Vagina (tissue), 2 donors: Measurements from ENCODE around the gene CKLF. TPM values are rescaled to one million over a fixed set of nuclear protein-coding genes. Genes with fewer than 3 reads are reported as not detected.
A peak's percentile ranks its signal among the peaks of the same experiment; 100 is the strongest.

Experiments used
- DNase-seq, 2 donors: peaks; one replicate each; pipeline ENCODE4 v3.0.0-alpha.2; 2017; ENCODE audit errors: extremely low spot score in 2 of 2
- H3K27ac ChIP-seq: fragments of 200-600 bp; sonication (generic); one replicate; pipeline ENCODE4 v1.5.1; 2019
- H3K27me3 ChIP-seq: fragments of 200-600 bp; sonication (generic); one replicate; pipeline ENCODE4 v1.5.1; 2019
- H3K36me3 ChIP-seq, 2 donors: fragments of 200-600 bp; sonication (generic); one replicate each; pipeline ENCODE4 v1.5.1; 2017 to 2019
- H3K4me1 ChIP-seq: fragments of 200-600 bp; sonication (generic); one replicate; pipeline ENCODE4 v1.5.1; 2019
- H3K4me3 ChIP-seq, 2 donors: fragments of 200-600 bp; sonication (generic); 1 replicate in 1 of 2; 2 replicates in 1 of 2; pipeline ENCODE4 v1.5.1; 2016 to 2019
- H3K9me3 ChIP-seq: fragments of 200-600 bp; sonication (generic); one replicate; pipeline ENCODE4 v1.5.1; 2019
- POLR2A ChIP-seq, 2 donors: fragments of 450-650 bp; IDR thresholded peaks; one replicate each; pipeline ENCODE4 v1.6.1; 2017; ENCODE audit warnings: antibody characterized with exemption in 2 of 2, mild to moderate bottlenecking in 2 of 2, moderate library complexity in 2 of 2
- POLR2AphosphoS5 ChIP-seq, 2 donors: sonication (generic); formaldehyde crosslinking; IDR thresholded peaks; one replicate each; pipeline ENCODE4 v1.9.0; 2017; ENCODE audit warnings: antibody characterized with exemption in 2 of 2, mild to moderate bottlenecking in 2 of 2, low read depth in 1 of 2; ENCODE audit not compliant: insufficient read depth in 1 of 2
- intact Hi-C: fragments of 100-400 bp; cut with DNase I; formaldehyde crosslinking; loops from one replicate; pipeline ENCODE4 v1.15.1; 2023
- total RNA-seq: library from RNA; depleted of rRNA; stranded (reverse); fragments of >200 nt; gene quantifications from one replicate; pipeline ENCODE4 v1.2.3, GENCODE V29; 2016
- TF ChIP-seq, protein P1 (sequence below), 3 experiments: fragments of 450-650 bp in 2 of 3; fragments of 200-600 bp in 1 of 3; sonication (generic) in 1 of 3; IDR thresholded peaks; one replicate each; pipeline ENCODE4 v1.5.1; 2017 to 2019; ENCODE audit warnings: antibody characterized with exemption in 3 of 3, mild to moderate bottlenecking in 2 of 3, moderate library complexity in 2 of 3

The CKLF gene
- total RNA-seq, 1 donor from 2014 or later = 52.3 TPM

DNA sequence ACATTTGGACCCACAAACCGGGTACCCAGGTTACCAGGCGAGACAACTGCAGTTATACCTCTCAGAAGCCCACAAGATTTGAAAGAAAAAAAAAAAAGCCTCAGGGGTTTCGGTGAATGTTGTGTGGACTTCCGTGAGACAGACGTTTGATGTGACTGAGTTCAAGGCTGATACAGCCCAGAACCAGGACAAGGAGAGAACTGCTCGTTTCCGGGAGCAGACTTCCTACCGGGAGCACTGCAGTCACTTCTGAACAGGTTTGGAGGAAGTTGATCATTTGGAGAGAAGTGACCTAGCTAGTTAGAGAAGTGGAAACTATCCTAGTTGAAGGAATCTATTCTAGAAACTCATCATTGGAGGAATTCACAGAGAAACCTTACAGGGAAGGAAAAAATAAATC is 847 bp downstream of the CKLF start:
- DNase-seq = peak in 1 of 2 donors; percentile 70
- no peaks in the 10 kb centered on the region for H3K27me3 ChIP-seq
- no peaks in the 10 kb centered on the region for H3K36me3 ChIP-seq
- peaks cover 60% of the 10 kb centered on the region for H3K4me1 ChIP-seq
- TF ChIP-seq POLR2AphosphoS5 (IDR thresholded peaks at IDR 0.05; ENCODE audit: insufficient read depth in 1 of 2, low read depth in 1 of 2) (no peak), POLR2A (IDR thresholded peaks at IDR 0.05) (no peak)
- TF ChIP-seq, protein P1, sequence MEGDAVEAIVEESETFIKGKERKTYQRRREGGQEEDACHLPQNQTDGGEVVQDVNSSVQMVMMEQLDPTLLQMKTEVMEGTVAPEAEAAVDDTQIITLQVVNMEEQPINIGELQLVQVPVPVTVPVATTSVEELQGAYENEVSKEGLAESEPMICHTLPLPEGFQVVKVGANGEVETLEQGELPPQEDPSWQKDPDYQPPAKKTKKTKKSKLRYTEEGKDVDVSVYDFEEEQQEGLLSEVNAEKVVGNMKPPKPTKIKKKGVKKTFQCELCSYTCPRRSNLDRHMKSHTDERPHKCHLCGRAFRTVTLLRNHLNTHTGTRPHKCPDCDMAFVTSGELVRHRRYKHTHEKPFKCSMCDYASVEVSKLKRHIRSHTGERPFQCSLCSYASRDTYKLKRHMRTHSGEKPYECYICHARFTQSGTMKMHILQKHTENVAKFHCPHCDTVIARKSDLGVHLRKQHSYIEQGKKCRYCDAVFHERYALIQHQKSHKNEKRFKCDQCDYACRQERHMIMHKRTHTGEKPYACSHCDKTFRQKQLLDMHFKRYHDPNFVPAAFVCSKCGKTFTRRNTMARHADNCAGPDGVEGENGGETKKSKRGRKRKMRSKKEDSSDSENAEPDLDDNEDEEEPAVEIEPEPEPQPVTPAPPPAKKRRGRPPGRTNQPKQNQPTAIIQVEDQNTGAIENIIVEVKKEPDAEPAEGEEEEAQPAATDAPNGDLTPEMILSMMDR (IDR thresholded peaks at IDR 0.05) = no peak
- H3K4me3 ChIP-seq = peak overlapping the region; percentile 58 to 64
- H3K27ac ChIP-seq = peak overlapping the region; percentile 89
- intact Hi-C loops = loop anchor here (10.0 kb wide), 1 partner anchor 48 kb away; no protein-coding TSS in a partner anchor
- no peaks in the 10 kb centered on the region for H3K9me3 ChIP-seq

DNA sequence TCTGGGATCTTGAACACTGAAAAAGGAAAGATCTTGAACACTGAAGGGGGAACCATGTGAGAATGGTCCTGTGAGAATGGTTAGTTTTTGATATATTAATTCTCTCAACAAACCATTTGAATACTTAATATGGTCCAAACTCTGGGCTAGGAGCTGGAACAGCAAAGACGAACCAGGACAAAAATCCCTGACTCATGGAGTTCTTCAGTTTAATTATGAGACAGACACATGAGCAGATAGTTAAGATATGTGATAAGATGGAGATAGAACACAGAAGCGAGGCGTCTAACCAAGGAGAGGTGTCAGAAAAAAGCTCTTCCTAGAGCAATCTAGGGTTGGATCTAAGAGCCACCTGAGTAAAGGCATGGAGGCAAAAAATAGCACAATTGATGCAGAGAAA is 1.6 kb downstream of the CKLF start:
- Histone ChIP-seq H3K9me3 (no peaks in the 10 kb centered on the region), H3K4me1 (peaks cover 56% of the 10 kb centered on the region), H3K4me3 (peak overlapping the region; percentile 58 to 64), H3K27me3 (no peaks in the 10 kb centered on the region), H3K27ac (peak overlapping the region; percentile 89), H3K36me3 (no peaks in the 10 kb centered on the region)
- intact Hi-C loops = loop anchor here (10.0 kb wide), 1 partner anchor 49 kb away; no protein-coding TSS in a partner anchor
- no peak for TF ChIP-seq POLR2A (IDR thresholded peaks at IDR 0.05)
- TF ChIP-seq, protein P1 (IDR thresholded peaks at IDR 0.05) = no peak
- TF ChIP-seq POLR2AphosphoS5 (IDR thresholded peaks at IDR 0.05; ENCODE audit: insufficient read depth in 1 of 2, low read depth in 1 of 2) = no peak
- no peak for DNase-seq

DNA sequence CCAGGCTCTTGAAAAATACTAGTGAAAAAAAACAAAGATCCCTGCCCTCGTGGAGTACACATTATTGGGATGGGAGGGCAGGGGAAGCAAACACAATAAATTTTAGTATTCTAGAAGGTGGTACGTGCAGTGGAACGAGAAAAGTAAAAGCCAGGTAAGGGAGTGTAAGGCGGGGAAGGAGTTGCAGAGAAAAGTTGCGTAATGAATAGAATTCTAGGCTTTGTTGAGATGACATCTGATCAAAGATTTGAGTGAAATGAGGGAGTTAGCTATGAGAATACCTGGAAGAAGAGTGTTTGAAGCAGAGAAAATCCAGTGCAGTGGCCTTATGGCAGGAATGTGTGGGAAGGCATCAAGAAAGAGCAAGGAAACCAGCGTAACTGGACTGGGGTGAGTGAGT is 2.1 kb downstream of the CKLF start:
- no peaks in the 10 kb centered on the region for H3K27me3 ChIP-seq
- peak in 1 of 2 donors; percentile 58 for DNase-seq
- no peak overlapping the region for H3K27ac ChIP-seq
- no peak overlapping the region for H3K4me3 ChIP-seq
- H3K9me3 ChIP-seq = no peaks in the 10 kb centered on the region
- H3K36me3 ChIP-seq = no peaks in the 10 kb centered on the region
- TF ChIP-seq, protein P1 (IDR thresholded peaks at IDR 0.05) = no peak
- TF ChIP-seq POLR2A (IDR thresholded peaks at IDR 0.05) (no peak), POLR2AphosphoS5 (IDR thresholded peaks at IDR 0.05; ENCODE audit: insufficient read depth in 1 of 2, low read depth in 1 of 2) (no peak)
- peaks cover 51% of the 10 kb centered on the region for H3K4me1 ChIP-seq
- intact Hi-C loops = loop anchor here (10.0 kb wide), 1 partner anchor 50 kb away; no protein-coding TSS in a partner anchor

DNA sequence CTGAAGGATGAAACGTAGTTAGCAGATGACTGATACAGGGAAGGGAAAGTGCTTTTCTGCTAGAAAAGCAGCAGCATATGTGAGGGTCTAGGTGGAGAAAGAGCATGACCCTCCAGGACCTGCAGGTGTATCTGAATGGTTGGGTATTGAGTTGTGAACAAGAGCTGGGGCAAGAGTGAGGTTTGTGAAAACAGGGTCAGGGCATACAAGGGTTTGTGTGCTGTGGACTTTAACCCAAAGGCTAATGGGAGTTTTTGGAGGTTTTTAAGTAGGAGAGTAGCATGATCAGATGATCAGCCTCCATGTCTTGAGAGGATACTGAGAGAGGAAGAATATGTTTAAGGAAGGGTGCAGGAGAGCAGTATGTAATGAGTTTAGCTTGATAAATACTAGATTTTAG is 7.7 kb downstream of the CKLF start:
- H3K9me3 ChIP-seq = no peaks in the 10 kb centered on the region
- peaks cover 0 to 4% of the 10 kb centered on the region in 2 donors for H3K36me3 ChIP-seq
- H3K4me3 ChIP-seq = no peak overlapping the region
- TF ChIP-seq, protein P1 (IDR thresholded peaks at IDR 0.05) = no peak
- no peak for TF ChIP-seq POLR2AphosphoS5 (IDR thresholded peaks at IDR 0.05; ENCODE audit: insufficient read depth in 1 of 2, low read depth in 1 of 2)
- TF ChIP-seq POLR2A (IDR thresholded peaks at IDR 0.05) = no peak
- peaks cover 8% of the 10 kb centered on the region for H3K4me1 ChIP-seq
- intact Hi-C loops = no loop called here
- no peak for DNase-seq
- no peak overlapping the region for H3K27ac ChIP-seq
- H3K27me3 ChIP-seq = no peaks in the 10 kb centered on the region

DNA sequence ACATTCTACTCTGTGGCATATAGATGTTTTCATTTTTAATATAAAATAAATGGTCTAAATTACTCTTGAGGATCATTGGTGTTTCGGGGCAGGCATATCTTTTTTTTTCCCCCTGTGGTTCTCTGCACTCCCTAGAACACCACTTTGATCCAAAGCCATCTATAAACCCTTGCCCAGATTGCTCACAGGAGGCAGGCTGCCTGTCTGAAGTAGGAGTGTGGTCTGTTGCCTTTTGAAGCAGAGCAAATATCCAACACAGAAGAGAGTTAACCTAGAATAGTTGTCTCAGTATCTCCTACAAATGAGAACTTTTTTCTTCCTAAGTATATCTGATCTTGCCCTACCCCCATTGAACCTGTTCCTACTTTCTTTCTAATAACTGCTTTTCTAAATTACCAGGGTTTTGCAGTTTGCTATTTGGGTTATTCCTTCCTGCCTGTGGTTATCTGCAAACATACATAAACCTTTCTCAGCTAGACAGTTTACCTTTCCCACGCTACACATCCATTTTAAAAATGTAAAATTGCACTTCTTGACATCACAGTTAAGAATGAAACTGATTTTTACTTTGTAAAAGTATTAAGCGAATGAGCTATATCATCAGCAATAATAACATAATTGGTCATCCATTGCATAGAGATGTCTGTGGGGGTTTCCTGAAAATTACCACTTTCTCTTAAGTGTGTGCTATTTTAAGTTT is 9.2 kb downstream of the CKLF start:
- peaks cover 0 to 10% of the 10 kb centered on the region in 2 donors for H3K36me3 ChIP-seq
- H3K4me1 ChIP-seq = no peaks in the 10 kb centered on the region
- no peak overlapping the region for H3K4me3 ChIP-seq
- no peak for DNase-seq
- H3K27ac ChIP-seq = no peak overlapping the region
- H3K27me3 ChIP-seq = no peaks in the 10 kb centered on the region
- intact Hi-C loops = no loop called here
- TF ChIP-seq POLR2AphosphoS5 (IDR thresholded peaks at IDR 0.05; ENCODE audit: insufficient read depth in 1 of 2, low read depth in 1 of 2) (no peak), POLR2A (IDR thresholded peaks at IDR 0.05) (no peak)
- TF ChIP-seq, protein P1 (IDR thresholded peaks at IDR 0.05) = no peak
- no peaks in the 10 kb centered on the region for H3K9me3 ChIP-seq
